Keratinocyte (primary cell): ENCODE measurements around the gene ASIC2. TPM values are rescaled to one million over a fixed set of nuclear protein-coding genes. Genes with fewer than 3 reads are reported as not detected.

Experiments used
- DNase-seq: peaks from one replicate; pipeline ENCODE4 v3.0.0-alpha.2; 2011; ENCODE audit warnings: low read depth, missing footprints, low spot score
- FAIRE-seq: peaks from 2 replicates; lab custom pipeline; 2011; peaks lifted over from hg19 to GRCh38; lab: Jason Lieb, UNC
- H2AFZ ChIP-seq: 2 replicates; pipeline ENCODE4 v1.6.0; 2012; ENCODE audit warnings: low read length, control low read depth, inconsistent platforms; ENCODE audit not compliant: control insufficient read depth
- H3K27ac ChIP-seq: 2 replicates; pipeline ENCODE4 v1.5.1; 2011; ENCODE audit warnings: low read length; ENCODE audit not compliant: control insufficient read depth, insufficient read depth
- H3K27me3 ChIP-seq: 3 replicates; pipeline ENCODE4 v1.6.0; 2011; ENCODE audit warnings: low read length; ENCODE audit not compliant: control insufficient read depth, insufficient read depth; ENCODE audit errors: extremely low read depth
- H3K36me3 ChIP-seq, 2 experiments: 2 replicates in 1 of 2; 3 replicates in 1 of 2; pipeline ENCODE4 v1.5.1; 2011; ENCODE audit warnings: low read length in 2 of 2, mild to moderate bottlenecking in 1 of 2; ENCODE audit not compliant: control insufficient read depth in 2 of 2, insufficient read depth in 2 of 2; ENCODE audit errors: extremely low read depth in 1 of 2
- H3K4me1 ChIP-seq: 3 replicates; pipeline ENCODE4 v1.5.1; 2011; ENCODE audit warnings: low read length; ENCODE audit not compliant: control insufficient read depth, insufficient read depth; ENCODE audit errors: extremely low read depth
- H3K4me2 ChIP-seq: 3 replicates; pipeline ENCODE4 v1.6.0; 2011; ENCODE audit warnings: low read depth, low read length; ENCODE audit not compliant: control insufficient read depth, insufficient read depth; ENCODE audit errors: extremely low read depth
- H3K4me3 ChIP-seq, 3 experiments: fragments of 200-600 bp in 1 of 3; sonication (generic) in 1 of 3; 2 replicates in 2 of 3; 3 replicates in 1 of 3; pipeline ENCODE4 v1.5.1; 2011 to 2016; ENCODE audit warnings: low read length in 3 of 3, mild to moderate bottlenecking in 3 of 3, control low read depth in 2 of 3, inconsistent platforms in 1 of 3, low read depth in 1 of 3, mixed read lengths in 1 of 3, mixed run types in 1 of 3, moderate library complexity in 1 of 3; ENCODE audit not compliant: control insufficient read depth in 2 of 3, insufficient read depth in 2 of 3; ENCODE audit errors: extremely low read depth in 1 of 3
- H3K79me2 ChIP-seq: 2 replicates; pipeline ENCODE4 v1.6.0; 2012; ENCODE audit warnings: low read length; ENCODE audit not compliant: control insufficient read depth, insufficient read depth
- H3K9ac ChIP-seq: 3 replicates; pipeline ENCODE4 v1.6.0; 2011; ENCODE audit warnings: low read length; ENCODE audit not compliant: control insufficient read depth, insufficient read depth; ENCODE audit errors: extremely low read depth
- H3K9me1 ChIP-seq: 3 replicates; pipeline ENCODE4 v1.6.0; 2011; ENCODE audit warnings: low read length; ENCODE audit not compliant: control insufficient read depth, insufficient read depth; ENCODE audit errors: extremely low read depth
- H3K9me3 ChIP-seq: 2 replicates; pipeline ENCODE4 v1.5.1; 2012; ENCODE audit warnings: low read depth, low read length; ENCODE audit not compliant: control insufficient read depth
- H4K20me1 ChIP-seq: 3 replicates; pipeline ENCODE4 v1.6.0; 2011; ENCODE audit warnings: low read length; ENCODE audit not compliant: control insufficient read depth, insufficient read depth; ENCODE audit errors: extremely low read depth
- CTCF ChIP-seq, 3 experiments: IDR thresholded peaks in 1 of 3; conservative IDR thresholded peaks in 1 of 3; optimal IDR thresholded peaks in 1 of 3; 2 replicates in 2 of 3; 3 replicates in 1 of 3; pipeline versions ENCODE3 to v1.5.1; 2011; ENCODE audit warnings: low read length in 3 of 3, mild to moderate bottlenecking in 3 of 3, moderate library complexity in 2 of 3, control low read depth in 1 of 3, inconsistent platforms in 1 of 3; ENCODE audit not compliant: insufficient read depth in 2 of 3; ENCODE audit errors: extremely low read depth in 1 of 3
- EZH2 ChIP-seq: IDR thresholded peaks from one replicate; pipeline ENCODE4 v1.6.1; 2012; ENCODE audit warnings: inconsistent platforms, mild to moderate bottlenecking, low read length, moderate library complexity
- dilution Hi-C: fragments of 300-500 bp; cut with MboI; formaldehyde crosslinking; loops from one replicate; pipeline ENCODE4 v1.7.0; 2020; ENCODE audit warnings: low sequenced_read_pairs; ENCODE audit not compliant: extremely low pct_ligation_motif_present
- polyA plus RNA-seq, 5 experiments: library from polyadenylated mRNA; depleted of rRNA in 3 of 5; stranded (reverse) in 3 of 5; stranded (forward) in 1 of 5; unstranded in 1 of 5; fragments of >200 nt; gene quantifications; 1 replicate in 1 of 5; 2 replicates in 3 of 5; 3 replicates in 1 of 5; pipeline versions ENCODE4 v1.2.1 to v1.2.3, GENCODE V29; 2011 to 2012; ENCODE audit warnings: missing spikeins in 2 of 5, low read depth in 1 of 5, low replicate concordance in 1 of 5

The ASIC2 gene
- polyA plus RNA-seq, 1 donor (not counting 4 experiments of a cell fraction or from before 2014, with no cell fraction given), result not detected

- Histone ChIP-seq H3K9me1 (no peaks in the 10 kb centered on the region), H3K4me2 (no peak overlapping the region), H3K9me3 (no peaks in the 10 kb centered on the region), H3K27me3 (no peaks in the 10 kb centered on the region), H3K4me3 (no peak overlapping the region), H2AFZ (no peak overlapping the region), H3K9ac (no peak overlapping the region), H3K4me1 (no peaks in the 10 kb centered on the region), H3K36me3 (no peaks in the 10 kb centered on the region), H4K20me1 (no peaks in the 10 kb centered on the region), H3K79me2 (no peaks in the 10 kb centered on the region), H3K27ac (no peak overlapping the region)
- DNase-seq (no peak), FAIRE-seq (no peak)
- TF ChIP-seq CTCF (optimal IDR thresholded peaks at IDR 0.05 in 1 of 3, IDR thresholded peaks at IDR 0.05 in 1 of 3, conservative IDR thresholded peaks at IDR 0.05 in 1 of 3; ENCODE audit: extremely low read depth in 1 of 3, insufficient read depth in 2 of 3, low read length in 3 of 3) (no peak), EZH2 (no peak)
- dilution Hi-C loops, result no loop called here
Observed at GRCh38 chr17:33277436-33278100, 15.5 kb downstream of the ASIC2 start.

GRCh38 chr17:33273743-33274410 lies 19.2 kb downstream of the ASIC2 start:
- Histone ChIP-seq H3K4me2 (no peak overlapping the region), H3K4me3 (no peak overlapping the region), H3K36me3 (no peaks in the 10 kb centered on the region), H4K20me1 (no peaks in the 10 kb centered on the region), H3K27ac (no peak overlapping the region), H3K9ac (no peak overlapping the region), H3K9me3 (no peaks in the 10 kb centered on the region), H3K9me1 (no peaks in the 10 kb centered on the region), H2AFZ (no peak overlapping the region), H3K4me1 (no peaks in the 10 kb centered on the region), H3K27me3 (no peaks in the 10 kb centered on the region), H3K79me2 (no peaks in the 10 kb centered on the region)
- dilution Hi-C loops, result no loop called here
- TF ChIP-seq EZH2 (no peak), CTCF (optimal IDR thresholded peaks at IDR 0.05 in 1 of 3, IDR thresholded peaks at IDR 0.05 in 1 of 3, conservative IDR thresholded peaks at IDR 0.05 in 1 of 3; ENCODE audit: extremely low read depth in 1 of 3, insufficient read depth in 2 of 3, low read length in 3 of 3) (no peak)
- DNase-seq (no peak), FAIRE-seq (no peak)
